IPS-11a (cell line): Measurements from ENCODE around the gene ZFPM1.
"Not testable (repeated sequence)": the region's sequence is repeated elsewhere in the genome, so short reads cannot be mapped to it uniquely, and the experiment has no call there.

Source experiments
- H3K4me3 ChIP-seq: one replicate; pipeline ENCODE4 v1.5.1; 2013; ENCODE audit warnings: low read depth, low read length, control low read depth

The ZFPM1 gene

GRCh38 chr16:88511906-88512305 is 58.8 kb downstream of the ZFPM1 start:
- H3K4me3 ChIP-seq: no peak overlapping the region

GRCh38 chr16:88512728-88513696 is 59.9 kb downstream of the ZFPM1 start:
- H3K4me3 ChIP-seq: no peak overlapping the region

- no peak overlapping the region for H3K4me3 ChIP-seq
Observed at GRCh38 chr16:88514070-88514469, 61.0 kb downstream of the ZFPM1 start.

- no peak overlapping the region for H3K4me3 ChIP-seq
Observed at GRCh38 chr16:88514526-88515232, 61.6 kb downstream of the ZFPM1 start.

- H3K4me3 ChIP-seq: no peak overlapping the region
Observed at GRCh38 chr16:88515371-88515770, 62.3 kb downstream of the ZFPM1 start.

- H3K4me3 ChIP-seq: no peak overlapping the region
Observed at GRCh38 chr16:88515925-88516594, 63.0 kb downstream of the ZFPM1 start.

- no peak overlapping the region for H3K4me3 ChIP-seq
Observed at GRCh38 chr16:88516601-88517061, 63.6 kb downstream of the ZFPM1 start.

GRCh38 chr16:88517208-88517774 is 64.2 kb downstream of the ZFPM1 start:
- H3K4me3 ChIP-seq: not testable (repeated sequence)

- H3K4me3 ChIP-seq: not testable (repeated sequence)
Observed at GRCh38 chr16:88518411-88519111, 65.5 kb downstream of the ZFPM1 start.

- H3K4me3 ChIP-seq: no peak overlapping the region
Observed at GRCh38 chr16:88519240-88519639, 66.2 kb downstream of the ZFPM1 start.

- H3K4me3 ChIP-seq: no peak overlapping the region
Observed at GRCh38 chr16:88519938-88520653, 67.0 kb downstream of the ZFPM1 start.

- no peak overlapping the region for H3K4me3 ChIP-seq
Observed at GRCh38 chr16:88521674-88522073, 68.6 kb downstream of the ZFPM1 start.

- no peak overlapping the region for H3K4me3 ChIP-seq
Observed at GRCh38 chr16:88522276-88522949, 69.3 kb downstream of the ZFPM1 start.

GRCh38 chr16:88523309-88524161 is 70.5 kb downstream of the ZFPM1 start:
- no peak overlapping the region for H3K4me3 ChIP-seq

GRCh38 chr16:88524274-88524972 is 71.3 kb downstream of the ZFPM1 start:
- no peak overlapping the region for H3K4me3 ChIP-seq

- H3K4me3 ChIP-seq: no peak overlapping the region
Observed at GRCh38 chr16:88524973-88525662, 72.0 kb downstream of the ZFPM1 start.

GRCh38 chr16:88525663-88525990 is 72.5 kb downstream of the ZFPM1 start:
- no peak overlapping the region for H3K4me3 ChIP-seq
